Stimulated activated CD8-positive, alpha-beta memory T cell treated with anti-CD3 and anti-CD28 coated beads, Interleukin-2, amount 100 ng/mL, for 48 hours (primary cell): ENCODE measurements around the gene ATF7IP.

Experiments used
- DNase-seq, 2 donors: peaks; one replicate each; pipeline ENCODE4 v3.0.0-alpha.2; 2020; ENCODE audit warnings: low read depth in 2 of 2

ATF7IP gene

GRCh38 chr12:14418451-14418890 is 53.0 kb downstream of the ATF7IP start:
- no peak for DNase-seq

- no peak for DNase-seq
Observed at GRCh38 chr12:14422516-14423230, 57.2 kb downstream of the ATF7IP start.

GRCh38 chr12:14424545-14424944 is 59.1 kb downstream of the ATF7IP start:
- no peak for DNase-seq

- no peak for DNase-seq
Observed at GRCh38 chr12:14426792-14427191, 61.3 kb downstream of the ATF7IP start.

GRCh38 chr12:14427929-14428328 is 62.4 kb downstream of the ATF7IP start:
- DNase-seq, result no peak

- no peak for DNase-seq
Observed at GRCh38 chr12:14430394-14430986, 65.0 kb downstream of the ATF7IP start.

GRCh38 chr12:14431975-14432374 is 66.5 kb downstream of the ATF7IP start:
- no peak for DNase-seq

- no peak for DNase-seq
Observed at GRCh38 chr12:14435627-14436026, 70.1 kb downstream of the ATF7IP start.

- no peak for DNase-seq
Observed at GRCh38 chr12:14442221-14442881, 76.9 kb downstream of the ATF7IP start.

- DNase-seq, result no peak
Observed at GRCh38 chr12:14443531-14443930, 78.0 kb downstream of the ATF7IP start.

- DNase-seq, result no peak
Observed at GRCh38 chr12:14450479-14450878, 85.0 kb downstream of the ATF7IP start.

GRCh38 chr12:14452336-14452735 is 86.9 kb downstream of the ATF7IP start:
- DNase-seq, result no peak

GRCh38 chr12:14452865-14453264 is 87.4 kb downstream of the ATF7IP start:
- DNase-seq, result no peak

GRCh38 chr12:14454098-14454907 is 88.8 kb downstream of the ATF7IP start:
- no peak for DNase-seq

- DNase-seq, result no peak
Observed at GRCh38 chr12:14460212-14460841, 94.8 kb downstream of the ATF7IP start.

- no peak for DNase-seq
Observed at GRCh38 chr12:14471497-14471896, 106.0 kb downstream of the ATF7IP start.

- DNase-seq, result no peak
Observed at GRCh38 chr12:14473707-14474287, 108.3 kb downstream of the ATF7IP start.

GRCh38 chr12:14479004-14479403 is 113.5 kb downstream of the ATF7IP start:
- no peak for DNase-seq

- DNase-seq, result no peak
Observed at GRCh38 chr12:14481201-14481600, 115.7 kb downstream of the ATF7IP start.

GRCh38 chr12:14482361-14482760 is 116.9 kb downstream of the ATF7IP start:
- no peak for DNase-seq

- DNase-seq, result no peak
Observed at GRCh38 chr12:14482886-14483285, 117.4 kb downstream of the ATF7IP start.
